HG03095 (cell line): ENCODE results near the gene KIF26B.

Source experiments
- ATAC-seq: cut with Tn5 transposase; IDR thresholded peaks from one replicate; pipeline ENCODE4 v1.9.1; 2021; ENCODE audit warnings: moderate library complexity; ENCODE audit not compliant: unreplicated experiment

KIF26B gene

DNA sequence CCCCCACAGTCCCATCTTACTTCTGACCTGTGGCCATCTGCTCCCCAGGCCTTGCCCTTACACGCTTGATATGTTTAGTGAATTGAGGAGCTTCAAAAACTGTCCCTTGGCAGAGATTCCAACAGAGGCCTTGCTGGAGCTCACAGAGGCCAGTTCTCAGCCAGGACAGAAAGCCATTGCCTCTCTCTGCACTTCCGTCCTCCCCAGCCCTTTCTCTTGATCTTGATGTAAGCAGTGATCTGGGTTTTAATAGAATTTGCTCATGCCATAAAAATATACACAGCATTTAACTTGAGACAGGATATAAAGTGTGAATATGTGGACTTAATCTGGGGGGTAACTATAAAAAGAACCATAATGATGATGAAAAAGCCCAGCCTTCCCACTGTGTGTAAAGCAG is 453.5 kb downstream of the KIF26B start:
- no peak for ATAC-seq

DNA sequence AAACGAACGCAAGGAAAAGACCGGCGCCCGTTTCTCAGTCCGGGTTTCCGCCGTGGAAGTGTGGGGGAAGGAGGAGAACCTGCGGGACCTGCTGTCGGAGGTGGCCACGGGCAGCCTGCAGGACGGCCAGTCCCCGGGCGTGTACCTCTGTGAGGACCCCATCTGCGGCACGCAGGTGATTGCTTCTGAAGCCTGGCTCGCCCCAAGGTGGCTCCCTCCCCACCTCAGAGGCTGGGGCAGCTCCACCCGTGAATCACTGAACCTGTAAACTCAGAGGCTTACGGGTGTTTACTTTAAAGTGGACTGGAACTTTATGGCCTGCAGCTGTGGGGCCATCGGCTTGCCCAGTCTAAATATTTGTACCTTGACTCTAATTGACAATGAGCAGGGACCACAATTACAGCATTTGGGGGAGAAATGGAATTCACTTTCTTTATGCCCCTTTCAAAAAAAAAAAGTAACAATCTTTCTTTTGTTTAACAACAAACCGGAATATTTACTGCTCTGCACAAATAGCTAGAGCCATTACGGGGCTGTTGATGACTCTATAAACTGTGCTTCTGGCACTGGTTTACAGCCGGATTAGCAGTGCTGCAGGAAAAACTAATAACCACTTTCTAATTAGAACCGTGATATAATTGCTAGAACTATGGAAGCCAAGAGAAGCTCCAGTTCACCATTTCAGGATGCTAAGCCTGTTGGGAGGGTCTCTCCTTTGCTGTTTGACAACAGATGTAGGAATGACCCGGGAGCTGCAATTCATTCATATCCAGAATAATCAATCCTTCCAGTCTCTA is 454.8 kb downstream of the KIF26B start:
- no peak for ATAC-seq

DNA sequence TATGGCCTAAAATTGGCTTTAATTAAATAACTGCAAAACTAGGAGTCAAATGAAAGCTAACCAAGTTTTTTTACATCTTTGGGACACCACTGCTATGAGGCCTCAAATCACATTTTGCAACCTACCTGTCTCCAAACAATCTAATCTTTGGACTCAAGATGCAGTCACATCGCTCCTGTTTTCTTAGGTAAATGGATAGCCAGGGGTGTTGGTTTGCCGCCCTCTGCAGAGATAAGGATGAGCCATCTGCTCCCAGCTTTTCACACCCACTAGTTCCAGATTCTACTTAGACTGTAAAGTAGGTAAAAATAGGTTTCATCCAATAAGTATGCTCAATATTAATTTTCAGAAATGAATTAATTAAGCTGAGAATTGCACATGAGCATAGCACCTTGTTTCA is 456.5 kb downstream of the KIF26B start:
- no peak for ATAC-seq

DNA sequence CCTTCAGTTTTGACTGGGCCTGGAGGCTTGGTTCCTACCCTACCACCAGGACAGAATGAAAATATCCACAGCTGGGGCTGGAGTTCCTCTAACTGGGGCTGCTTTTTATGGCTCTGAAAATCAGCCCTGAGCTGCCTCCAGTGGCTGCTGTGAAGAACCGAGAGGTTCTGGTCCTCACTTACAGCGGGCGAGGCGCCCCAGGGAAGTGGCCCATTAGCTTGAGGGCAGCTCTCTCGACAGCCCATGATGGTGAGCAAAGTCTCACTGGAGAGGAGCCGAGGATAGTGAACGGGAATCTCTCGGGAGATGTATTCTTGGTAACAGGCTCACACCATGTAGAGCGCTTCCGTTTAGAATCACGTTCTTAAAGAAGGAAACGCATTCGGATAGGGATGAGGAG is 459.7 kb downstream of the KIF26B start:
- ATAC-seq = no peak

DNA sequence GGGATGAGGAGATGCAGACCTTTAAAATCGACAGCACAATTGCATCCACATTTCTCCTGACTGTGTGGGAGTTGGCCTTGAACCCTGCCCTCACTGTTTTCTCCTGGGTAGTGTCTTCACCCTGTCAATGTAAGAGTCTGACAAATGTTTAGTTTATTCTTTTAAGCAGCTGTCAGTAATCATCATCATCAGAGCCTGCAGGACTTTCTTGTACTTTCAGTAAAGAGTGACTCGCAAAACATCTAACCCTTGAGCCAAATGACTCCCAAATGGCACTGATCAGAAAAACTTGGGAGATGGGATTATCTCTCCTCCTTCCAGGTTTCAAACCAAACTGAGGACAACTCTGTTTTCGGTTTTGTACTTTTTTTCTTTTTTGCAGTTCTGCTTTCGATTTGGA is 460.2 kb downstream of the KIF26B start:
- ATAC-seq = no peak

DNA sequence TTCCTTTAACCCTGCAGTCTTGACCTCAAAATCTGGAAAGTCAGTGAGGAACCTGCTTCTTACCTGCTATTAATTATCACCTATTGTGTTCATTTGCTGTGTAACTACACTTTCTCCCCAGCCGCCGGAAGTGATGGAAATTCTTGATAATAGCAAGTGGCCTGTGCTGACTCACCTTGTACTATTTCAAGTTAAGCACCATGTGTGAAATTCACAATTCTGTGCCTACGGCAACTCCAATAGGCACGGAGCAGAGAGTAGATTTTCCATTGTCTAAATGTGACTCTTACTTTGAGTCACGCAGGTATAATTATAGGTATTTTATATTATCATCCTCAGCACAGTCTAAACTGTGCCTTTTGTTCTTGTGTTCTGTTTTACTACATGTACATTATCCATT is 466.8 kb downstream of the KIF26B start:
- ATAC-seq = no peak

DNA sequence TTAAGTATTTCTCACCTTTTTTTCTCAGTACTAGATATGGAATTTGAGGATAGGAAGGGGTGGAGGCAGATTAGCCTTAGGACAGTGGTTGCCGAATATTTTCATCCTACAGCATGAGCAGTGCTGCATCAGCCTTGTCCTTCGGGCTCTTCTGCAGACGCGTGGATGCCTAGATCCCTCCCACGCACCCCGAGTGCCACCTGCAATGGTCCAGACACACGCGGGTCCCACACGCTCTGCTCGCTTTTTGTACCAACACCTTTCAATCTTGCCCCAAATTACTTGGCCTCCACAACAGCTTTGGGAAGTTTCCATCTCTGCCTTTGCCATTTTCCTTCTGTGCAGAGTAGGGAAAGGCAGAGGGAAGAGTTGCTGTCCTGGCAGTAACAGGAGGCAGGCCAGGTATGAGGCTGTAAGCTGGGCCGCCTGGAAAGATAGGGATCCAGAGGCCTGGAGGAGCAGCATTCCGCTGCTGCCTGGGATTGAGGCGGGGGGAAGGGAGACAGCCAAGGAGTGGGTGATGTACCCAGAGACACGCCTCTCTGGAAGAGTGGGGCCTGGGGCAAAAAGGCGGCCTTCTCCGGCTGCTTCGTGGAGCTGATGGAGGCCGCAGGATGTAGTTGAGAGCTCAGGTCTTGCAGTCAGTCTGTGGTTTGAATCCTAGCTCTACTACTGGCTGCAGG is 467.7 kb downstream of the KIF26B start:
- no peak for ATAC-seq

DNA sequence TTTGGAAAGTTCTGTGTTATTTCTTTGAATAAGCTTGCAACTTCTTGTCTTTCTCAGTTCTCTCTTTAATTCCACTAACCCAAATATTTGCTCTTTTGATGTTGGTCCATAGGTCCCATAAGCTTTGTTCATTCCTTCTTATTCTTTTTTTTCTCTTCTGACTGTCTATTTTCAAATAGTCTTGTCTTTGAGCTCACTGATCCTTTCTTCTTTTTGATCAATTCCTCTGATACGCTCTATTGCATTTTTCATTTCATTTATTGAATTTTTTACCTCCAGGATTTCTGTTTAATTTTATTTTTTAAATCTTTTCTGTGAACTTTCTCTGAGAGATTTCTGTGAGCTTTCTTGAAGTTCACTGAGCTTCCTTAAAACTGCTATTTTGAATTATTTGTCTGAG is 486.6 kb downstream of the KIF26B start:
- no peak for ATAC-seq

DNA sequence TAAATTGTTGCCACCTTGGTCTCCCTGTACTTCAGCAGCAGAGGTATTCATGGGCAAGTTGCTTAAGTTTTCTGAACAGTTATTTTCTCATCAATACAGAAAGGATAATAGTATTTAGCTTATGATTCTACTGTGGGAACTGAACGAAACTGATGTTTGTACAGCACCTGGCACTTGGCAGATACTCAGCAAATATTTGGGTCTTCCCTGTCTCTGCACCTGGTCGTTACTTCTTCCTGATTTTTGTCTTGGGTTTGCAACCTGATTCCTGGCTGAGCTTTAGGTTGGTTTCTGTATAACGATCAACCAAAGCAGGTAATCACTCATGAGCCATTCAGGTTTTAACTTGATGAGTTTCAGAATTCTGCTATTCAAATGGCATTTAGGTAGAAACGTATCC is 490.6 kb downstream of the KIF26B start:
- no peak for ATAC-seq

DNA sequence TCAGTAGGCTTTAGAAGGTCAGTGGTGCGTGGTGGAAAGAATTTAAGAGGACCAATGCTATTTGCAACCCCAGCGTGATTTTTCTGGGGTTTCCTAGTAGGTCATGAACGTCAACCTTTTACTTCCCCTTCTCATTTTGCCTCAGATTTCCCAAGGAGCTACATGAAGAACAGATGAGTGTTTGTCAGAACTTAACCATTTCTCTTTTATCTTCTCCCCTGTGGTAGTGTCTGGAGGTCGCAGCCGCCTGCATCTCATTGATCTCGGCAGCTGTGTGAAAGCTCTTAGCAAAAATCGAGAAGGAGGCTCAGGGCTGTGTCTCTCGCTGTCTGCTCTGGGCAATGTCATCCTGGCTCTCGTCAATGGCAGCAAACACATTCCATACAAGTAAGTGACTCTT is 491.1 kb downstream of the KIF26B start:
- ATAC-seq = peak; percentile 71

DNA sequence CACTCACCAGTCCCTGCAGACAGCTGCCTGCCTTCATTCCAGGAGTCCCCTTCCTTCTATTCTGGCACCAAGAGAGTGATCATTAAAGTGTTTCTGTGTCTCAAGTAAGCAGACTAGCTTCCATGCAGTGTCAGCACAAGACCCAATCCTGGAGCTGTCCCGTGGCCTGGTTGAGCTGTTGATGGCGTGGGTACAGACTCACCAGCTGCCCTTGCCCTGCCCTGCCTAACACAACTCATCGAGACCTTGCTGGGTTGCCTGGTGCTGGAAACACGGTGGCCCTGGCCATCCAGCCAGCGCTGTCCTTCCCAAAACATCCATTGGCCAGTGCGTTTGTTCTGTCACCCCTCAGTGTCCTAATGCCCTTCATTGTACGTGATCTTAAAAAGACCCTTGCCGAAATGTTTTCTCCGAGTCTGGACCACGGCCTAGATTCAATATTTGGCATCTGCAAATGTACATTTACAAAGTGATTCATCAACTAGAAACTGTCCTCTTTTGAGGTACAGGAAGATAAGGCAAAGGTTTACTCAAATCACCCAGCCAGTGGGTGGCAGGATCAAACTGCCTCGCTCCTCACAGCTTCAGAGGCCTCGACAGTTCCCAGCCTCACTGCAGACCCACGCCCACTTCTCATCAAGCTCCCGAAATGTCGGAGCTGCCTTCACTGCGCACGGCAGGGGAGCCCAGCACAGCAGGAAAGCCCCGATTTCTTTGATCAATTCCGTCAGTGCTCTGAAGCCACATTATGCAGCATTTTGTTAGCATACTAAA is 494.2 kb downstream of the KIF26B start:
- ATAC-seq = no peak

DNA sequence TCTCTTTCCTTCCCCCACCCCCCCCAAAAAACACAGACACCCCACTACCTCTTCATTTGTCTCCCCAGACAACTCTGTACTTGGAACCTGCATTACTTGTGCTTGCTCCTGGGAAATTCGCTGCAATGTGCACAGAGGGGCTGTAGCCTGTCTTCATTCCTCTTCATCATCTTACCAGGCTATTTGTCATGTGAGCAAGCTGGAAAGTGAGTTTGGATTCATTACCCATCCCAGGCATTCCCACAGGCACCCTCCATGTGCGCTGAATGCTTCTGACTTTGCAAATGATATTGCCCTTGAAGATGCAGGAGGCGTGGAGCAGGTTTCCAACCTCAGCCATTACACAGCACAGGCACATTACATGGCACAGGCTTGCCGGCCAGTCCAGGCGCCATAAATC is 494.9 kb downstream of the KIF26B start:
- ATAC-seq = no peak

DNA sequence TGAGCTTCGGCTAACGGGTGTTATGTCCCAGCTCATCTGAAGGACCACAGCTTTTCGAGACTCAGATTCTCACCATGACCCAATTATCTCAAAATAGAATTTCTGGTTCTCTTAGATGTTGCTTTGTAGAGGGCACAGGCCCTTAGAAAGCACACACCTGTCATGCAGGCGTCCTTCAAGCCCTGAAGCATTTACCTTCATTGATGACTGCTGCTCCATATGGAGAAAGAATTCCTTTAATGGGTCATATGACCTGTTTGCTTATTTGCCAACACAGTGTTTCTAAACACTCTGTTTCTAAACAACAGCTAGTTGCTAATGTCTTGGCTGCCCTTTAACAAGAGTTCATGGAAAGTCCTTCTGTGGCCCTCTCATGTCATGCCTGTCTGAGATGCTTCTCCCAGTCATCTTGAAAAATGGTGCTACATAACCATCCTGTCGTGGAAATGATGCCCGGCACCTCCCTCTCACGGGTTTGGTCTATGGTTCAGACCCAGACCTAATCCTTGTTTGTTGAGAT is 495.7 kb downstream of the KIF26B start:
- ATAC-seq = no peak

DNA sequence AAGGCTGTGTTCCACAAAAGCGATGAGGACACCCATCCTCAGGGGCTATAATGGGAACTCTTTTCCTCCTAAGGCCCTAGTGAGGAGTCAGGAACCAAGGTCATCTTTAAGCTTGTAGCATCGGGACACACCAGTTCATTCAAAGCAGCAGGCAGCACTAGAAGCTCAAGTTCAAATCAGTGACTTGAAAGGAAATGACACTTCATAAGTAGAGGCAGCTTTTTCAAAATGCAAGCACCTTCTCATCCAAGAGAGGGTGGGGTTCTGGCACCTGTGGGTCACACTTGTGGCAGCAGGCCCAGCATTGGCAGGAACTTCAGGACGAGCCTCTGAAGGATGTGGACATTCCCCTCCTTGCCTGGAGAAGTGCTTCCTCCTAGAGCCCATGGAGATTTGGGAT is 496.3 kb downstream of the KIF26B start:
- ATAC-seq = no peak

DNA sequence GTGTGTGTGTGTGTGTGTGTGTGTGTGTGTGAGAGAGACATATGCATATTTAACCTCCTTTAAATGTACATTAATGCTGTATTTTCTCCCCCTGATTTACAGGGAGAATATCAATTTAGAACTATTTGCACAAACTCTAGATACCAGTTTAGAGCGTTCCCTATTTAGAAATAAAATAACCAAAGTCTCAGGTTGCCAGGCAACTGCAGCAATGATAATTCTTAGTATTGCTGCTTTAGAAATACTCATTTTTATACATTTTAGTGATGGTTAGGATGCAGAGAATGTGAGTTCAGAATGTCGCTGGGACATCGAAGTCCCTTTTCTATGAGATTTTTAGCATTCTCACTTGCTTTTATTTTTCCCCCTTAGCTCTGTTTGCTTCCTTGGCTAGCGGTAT is 497.3 kb downstream of the KIF26B start:
- ATAC-seq = no peak

DNA sequence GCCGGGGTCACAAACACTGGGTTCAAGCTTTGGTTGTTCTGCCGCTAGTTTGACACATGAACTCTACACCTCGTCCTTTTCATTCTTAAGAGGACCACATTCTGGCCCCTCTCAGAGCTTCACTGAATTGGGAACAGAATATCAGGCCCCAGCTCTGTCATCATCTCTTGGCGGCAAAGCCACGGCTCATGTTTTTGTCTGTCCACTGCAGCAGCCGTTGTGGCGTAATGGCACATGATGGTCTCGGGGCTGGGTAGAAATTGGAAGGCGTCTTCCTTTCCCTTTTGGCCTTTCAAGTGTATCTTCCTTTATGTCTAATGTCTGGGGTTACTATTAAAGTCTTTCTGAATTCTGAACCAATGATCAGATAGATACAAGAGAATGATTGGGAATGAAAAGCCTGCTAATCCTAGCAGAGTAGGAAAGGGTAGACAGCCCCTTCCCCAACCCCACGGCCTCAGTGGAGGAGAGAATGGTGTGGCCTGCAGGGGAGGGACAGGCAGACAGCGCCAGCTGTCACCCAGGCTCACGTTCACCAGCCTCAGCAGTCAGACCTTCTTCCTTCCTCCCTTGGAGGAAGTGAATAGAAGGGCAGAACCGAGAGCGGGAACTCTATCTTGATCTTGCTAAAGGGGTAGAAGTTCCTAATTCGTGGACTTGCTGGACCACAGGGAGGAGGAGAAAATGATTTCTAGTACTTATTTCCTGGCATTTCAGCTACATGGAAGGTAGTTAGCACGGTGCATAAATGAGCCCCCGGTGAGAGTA is 498.1 kb downstream of the KIF26B start:
- no peak for ATAC-seq

DNA sequence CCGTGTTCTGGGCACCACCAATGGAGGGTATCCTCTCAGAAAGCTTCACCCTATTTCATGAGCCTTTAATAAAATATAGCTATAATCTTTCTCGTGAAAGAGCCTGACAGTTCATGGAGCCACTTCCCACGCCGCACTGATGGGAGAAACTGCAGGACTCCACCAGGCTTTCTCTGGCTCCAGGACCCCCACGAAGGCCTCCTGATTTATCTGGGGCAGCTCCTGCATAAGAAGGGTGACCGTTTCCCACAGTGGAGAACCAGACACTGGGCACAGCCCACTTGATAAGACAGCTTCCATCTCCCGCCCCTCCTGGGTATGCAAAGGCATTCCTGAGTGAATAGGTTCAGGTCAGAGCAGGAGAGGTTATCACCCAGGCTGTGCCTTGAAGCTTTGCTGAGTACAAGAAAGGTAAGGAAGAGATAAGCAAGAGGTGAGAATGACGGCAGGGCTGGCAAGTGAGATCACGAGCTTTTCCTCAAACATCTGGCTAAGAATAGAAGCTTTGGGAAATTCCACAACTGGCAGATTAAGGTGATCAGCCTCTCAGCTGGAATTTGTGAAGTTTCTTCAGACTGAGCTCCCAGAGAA is 499.8 kb downstream of the KIF26B start:
- no peak for ATAC-seq

DNA sequence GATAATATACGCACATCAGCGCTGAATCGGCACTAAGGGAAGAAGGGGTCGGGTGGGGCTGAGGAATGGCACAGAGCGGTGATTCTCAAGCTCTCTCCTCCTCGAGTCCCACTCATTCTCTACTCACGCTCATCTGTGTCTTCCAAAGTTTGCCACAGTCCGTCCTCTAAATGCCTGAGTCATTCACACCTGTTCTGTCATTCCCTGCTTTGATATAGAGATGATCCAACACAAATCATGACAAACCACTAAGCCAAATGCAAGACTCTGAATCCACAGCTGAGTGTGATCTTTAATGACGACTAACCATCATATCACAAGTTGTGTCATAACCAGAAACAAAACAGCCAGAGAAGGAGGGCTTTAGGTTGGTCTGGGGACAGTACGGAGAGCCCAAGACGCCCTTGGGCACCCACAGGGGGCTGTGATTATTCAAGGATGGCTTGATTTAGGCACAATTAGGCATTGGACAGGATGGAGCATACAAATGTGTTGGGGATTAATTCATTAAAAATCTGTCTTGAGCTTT is 501.5 kb downstream of the KIF26B start:
- ATAC-seq = no peak

DNA sequence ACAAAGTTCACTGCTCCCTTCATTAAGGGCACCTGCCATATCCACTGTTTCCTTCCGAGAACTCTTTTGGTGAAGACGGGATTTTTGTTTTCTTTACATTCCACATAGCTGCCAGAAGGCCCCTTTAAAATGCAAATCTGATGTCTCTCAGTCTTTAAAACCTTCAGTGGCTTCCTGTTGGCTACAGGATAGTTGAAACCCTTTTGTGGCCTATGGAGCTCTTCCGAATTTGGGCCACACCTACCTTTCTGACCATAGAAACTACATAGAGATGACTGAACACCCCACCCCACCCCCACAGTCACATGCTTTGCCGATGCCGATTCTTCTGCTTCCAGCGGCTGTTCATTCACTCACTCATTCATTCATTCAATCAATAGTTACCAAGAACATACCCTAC is 502.6 kb downstream of the KIF26B start:
- no peak for ATAC-seq

DNA sequence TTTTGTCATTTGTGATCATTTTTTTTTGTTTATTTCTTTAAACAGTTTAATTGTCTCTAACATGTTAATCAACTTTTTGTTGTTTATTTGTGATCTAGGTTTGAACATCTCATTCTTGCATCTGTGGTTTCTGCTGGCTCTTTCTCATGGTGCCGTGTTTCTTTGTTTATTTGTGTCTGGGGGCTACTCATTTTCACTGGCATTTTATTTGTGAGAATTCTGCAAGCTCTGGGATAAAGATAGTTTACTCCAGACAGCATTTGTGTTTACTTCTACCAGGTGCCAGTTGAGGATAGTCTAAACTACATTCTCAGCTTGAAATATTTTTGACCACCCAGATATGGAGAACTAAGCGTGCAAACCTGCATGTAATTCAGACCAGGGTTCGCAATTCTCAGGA is 508.6 kb downstream of the KIF26B start:
- no peak for ATAC-seq
